Stimulated activated CD4-positive, alpha-beta T cell treated with anti-CD3 and anti-CD28 coated beads, TNF-alpha, amount 100 ng/mL, for 24 hours (primary cell): Measurements from ENCODE around the gene NPR2.

Experiments used
- DNase-seq, 3 experiments: peaks; one replicate each; pipeline ENCODE4 v3.0.0-alpha.2; 2020; ENCODE audit warnings: low read depth in 3 of 3

Gene NPR2

DNA sequence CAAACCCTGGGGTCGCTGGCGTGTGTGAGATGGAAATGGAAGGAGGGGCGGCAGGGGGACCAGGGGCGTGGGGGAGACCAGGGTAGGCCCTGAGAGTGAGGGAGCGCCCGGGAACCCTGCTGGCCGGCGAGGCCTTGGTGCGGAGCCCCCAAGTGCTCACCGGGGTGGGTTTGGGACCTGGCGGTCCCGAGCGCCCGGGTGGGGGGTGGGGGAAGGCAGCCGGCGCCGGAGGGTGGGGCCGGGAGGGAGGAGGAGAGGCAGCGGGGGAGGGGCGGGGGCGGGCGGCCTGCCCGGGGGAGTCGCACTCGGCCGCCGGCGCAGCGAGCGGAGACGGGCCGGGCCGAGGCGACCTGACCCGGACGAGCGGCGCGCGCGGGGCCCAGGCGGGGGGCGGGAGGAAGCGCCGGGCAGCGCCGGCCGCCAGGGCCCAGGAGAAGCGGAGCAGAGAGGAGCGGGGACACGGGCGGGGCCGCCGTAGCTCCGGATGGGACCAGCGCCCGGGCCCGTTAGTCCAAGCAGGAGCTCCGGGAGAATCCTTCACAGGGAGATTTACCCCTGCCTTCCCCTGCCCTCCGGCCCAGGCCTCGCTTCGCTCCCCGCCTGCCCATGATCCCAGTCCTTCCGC, at the start of gene NPR2:
NPR2 (plus strand) TSS at position 295 of the 625 bp plus-strand sequence. CDS start 818 bp downstream, outside the sequence.
- DNase-seq: no peak

GRCh38 chr9:35741740-35742139, 49.7 kb upstream of the NPR2 start:
- no peak for DNase-seq

DNA sequence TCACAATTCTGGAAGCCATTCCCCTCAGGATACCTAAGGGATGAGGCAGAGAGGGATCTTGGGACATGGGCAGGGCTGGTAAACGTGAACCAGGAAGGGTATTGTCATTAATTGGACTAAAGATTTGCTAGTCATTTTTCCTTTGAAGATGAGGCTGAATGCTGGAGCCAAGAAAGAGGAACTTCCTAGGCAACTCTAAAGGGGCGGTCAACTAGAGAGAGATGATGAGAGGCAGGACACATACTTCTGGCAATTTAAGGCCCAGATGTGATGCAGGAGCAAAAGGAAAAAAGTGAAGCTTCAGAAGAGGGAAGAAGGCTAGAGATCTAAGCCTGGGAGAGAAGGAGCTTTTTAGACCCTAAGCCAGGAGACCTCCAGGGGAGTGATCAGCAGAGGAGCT, 47.9 kb upstream of the NPR2 start:
- DNase-seq: no peak

DNA sequence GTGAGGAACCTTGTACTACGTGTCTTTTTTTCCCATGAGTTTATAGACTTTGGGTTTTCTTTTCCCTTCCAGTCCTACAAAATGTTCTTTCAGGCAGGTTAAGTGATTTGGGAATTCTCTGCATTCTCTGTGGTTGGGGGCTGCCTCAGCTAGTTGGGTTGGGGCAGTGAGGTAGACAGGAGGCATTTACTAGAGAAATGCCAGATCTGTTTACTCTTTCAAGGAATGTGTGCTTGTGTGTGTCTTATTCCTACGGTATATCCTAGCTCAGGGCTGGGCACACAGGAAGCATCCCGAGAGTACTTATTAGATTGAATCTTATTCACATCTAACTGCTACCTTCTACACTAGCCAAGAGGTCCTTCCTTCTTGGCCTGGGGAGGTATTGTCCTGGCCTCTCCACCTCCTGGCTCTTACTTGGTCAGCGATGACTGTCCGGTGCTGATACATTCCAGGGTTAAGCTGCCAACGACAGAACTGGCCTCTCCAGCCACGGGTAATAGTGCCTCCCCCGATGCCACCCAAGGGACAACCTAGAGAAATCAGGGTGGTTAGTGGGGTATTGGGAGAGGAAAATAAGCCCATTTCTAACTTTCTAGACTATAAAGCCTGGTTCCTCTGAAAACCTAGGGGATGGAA, 47.4 kb upstream of the NPR2 start:
- no peak for DNase-seq

DNA sequence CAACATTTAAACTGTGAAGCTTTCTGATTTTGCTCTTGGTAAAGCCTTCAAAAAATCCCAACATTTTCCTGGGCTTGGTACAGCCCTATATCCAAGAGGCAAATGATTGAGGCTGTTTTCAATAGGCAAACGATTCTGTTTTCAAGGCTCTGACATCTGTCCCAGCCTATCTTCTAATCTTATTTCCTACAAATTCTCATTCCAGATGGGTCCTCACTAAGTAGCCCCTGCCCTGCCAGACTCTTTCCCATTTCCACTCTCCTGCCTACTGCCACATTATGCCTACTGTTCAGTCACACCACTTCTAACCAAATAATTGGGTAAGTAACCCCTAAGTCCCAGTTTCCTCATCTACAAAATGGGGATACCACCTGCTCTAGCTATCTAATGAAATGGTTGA, 45.8 kb upstream of the NPR2 start:
- no peak for DNase-seq

GRCh38 chr9:35746583-35746982, 44.8 kb upstream of the NPR2 start:
- no peak for DNase-seq

DNA sequence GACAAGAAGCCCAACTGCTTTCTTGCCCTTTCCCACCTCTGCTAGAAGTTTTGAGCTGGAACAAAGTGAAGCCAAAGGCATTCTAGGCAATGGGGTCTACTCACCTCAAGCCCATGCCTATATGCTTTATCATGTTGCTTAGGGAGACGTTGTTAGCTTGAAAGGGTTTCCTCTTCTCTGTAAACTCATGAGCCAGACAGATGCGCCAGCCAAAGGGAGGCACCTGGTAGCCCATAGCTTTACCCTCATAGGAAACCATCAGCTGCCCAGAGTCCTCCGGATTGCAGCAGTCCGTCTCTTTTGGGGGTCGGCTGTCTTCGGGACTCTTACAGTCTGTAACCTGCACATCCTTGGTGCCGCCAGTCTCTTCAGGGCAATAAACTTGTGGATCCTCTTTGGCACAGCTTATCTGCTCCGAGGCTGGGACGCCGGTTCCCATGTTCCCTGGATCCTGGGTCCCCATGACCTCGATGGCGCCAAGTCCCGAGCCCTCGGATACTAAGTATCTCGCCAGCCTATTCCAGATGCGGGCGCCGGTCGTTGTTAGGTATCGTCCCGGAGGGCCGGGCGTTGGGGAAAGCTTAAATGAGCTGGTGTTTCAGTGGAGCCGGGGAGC, 43.0 kb upstream of the NPR2 start:
- DNase-seq: no peak

DNA sequence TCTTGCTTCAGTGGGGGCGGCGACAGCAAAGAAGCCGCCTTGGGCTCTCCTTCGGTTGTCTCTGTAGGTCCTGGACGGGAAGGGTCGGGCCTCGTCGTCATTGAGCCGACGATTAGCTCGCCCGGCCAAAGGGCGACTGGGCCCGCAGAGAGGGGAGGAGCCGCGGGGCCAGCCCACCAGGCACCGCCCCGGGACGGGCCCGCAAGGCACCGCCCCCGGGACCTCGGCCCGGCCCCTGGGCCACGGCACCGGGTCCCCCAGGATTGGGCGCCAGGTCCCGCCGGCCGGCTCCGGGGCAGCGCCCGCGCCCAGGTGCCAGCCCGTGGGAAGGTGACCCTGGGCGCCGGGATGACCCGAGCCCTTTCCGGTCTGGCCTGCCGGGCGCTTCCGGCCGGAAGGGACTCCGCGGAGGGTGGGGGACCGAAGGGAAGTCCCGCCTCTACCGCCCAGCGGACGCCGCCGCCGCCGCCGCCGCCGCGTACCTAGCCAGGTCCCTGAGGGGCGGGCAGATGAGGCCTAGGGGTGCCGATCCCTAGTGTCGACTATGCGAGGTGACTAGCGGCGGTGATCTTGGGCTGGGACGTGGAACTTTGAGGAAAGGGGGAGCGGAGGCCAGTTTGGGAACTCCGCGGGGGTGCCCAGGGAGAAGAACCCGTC, 42.4 kb upstream of the NPR2 start, which contains the start of the genes GBA2 and RGP1:
GBA2 (minus strand) TSS at position 371 of the 657 bp plus-strand sequence. CDS start 524 bp downstream, outside the sequence.
RGP1 (plus strand) TSS at position 430 of the 657 bp plus-strand sequence. CDS start 469 bp downstream, outside the sequence.
- peak in 1 of 3 experiments; percentile 69 for DNase-seq

- peak in 1 of 3 experiments; percentile 38 for DNase-seq
These were observed 41.7 kb upstream of the NPR2 start for GRCh38 chr9:35749515-35750255.

DNA sequence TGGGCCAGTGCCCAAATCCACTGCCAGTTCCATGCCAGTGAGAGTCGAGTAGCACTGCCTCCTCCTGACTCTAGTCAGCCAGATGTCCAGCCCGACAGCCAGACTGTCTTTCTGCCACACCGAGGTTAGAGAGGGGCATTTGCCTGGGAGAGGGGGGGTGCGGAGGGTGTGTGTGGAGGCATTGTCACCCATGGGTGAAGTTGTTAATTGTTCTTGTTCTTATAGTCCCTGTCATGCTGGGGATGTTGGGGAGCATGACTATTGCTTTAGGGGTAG, 41.2 kb upstream of the NPR2 start:
- no peak for DNase-seq

DNA sequence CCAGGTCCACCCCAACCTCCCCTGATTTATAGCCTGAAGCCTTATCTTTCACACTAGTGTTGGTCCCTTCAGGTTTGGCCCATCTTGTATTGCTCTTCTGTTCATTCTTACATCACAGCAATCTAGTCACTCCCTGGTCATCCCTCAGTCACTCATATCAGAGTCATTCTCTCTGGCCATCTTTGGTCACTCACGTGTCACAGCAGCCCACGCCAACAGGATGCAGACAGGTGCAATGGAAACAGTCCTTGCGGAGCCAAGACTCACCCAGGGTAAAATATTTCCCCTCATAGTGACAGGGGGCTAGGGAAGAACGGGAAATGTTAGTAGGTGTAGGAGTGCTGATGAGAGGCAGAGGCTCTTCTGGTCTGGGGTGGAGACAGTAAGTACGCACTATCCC, 37.9 kb upstream of the NPR2 start:
- no peak for DNase-seq

GRCh38 chr9:35754264-35754663, 37.1 kb upstream of the NPR2 start, which contains the start of gene MSMP:
MSMP (minus strand) TSS chr9:35754276; CDS start chr9:35754129, 147 bp downstream.
- no peak for DNase-seq

DNA sequence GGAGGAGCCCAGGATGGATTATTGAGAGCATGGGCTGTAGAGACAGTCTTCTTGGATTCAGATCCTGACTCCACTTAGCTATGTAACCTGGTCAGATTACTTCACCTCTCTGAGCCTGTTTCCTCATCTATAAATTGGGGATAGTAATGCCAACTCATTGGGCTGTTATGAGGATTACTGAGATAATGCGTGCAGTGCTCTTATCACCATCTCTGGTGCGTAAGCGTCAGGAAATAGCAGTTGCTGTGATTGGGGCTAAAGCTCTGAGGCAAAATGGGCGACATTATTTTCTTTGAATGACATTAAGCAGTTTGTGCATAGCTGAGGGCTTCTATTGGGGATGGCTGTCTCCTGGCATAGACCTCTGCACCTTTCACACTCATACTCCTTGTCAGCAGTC, 36.3 kb upstream of the NPR2 start:
- no peak for DNase-seq

- DNase-seq: peak; percentile 60 to 83 (median 61)
These were observed 34.8 kb upstream of the NPR2 start for GRCh38 chr9:35756275-35757225.

DNA sequence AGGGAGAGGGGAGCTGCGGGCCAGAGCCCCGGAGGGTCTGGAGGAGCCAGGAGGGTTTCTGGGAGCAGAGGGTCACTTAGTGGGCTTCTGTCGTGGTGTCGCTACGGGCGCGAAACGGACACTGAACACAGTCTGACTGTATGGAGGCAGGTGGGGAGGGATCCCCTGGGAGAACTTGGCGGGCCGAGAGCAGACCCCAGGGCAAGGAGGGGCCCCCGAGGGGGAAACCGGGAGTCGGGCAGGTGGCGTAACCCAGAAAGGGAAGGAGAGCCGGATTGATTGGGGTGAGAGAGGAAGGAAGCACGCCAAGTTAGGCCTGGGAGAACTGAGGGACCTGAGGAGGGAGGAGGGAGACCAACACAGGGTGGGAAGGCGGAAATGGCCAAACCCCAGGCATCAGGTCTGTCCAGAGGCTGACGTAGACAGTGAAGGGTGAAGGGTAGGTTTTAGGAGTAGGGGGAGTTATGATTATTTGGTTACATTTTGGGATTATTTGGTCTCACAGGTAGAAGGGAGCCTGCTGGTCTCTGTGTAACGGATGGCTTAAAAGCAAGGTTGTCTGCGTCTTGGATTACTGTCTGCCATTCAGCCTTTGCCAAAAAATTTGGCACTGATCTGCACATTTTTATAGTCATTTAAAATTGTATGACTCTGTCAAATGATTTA, 34.0 kb upstream of the NPR2 start:
- DNase-seq: peak in 1 of 3 experiments; percentile 21

DNA sequence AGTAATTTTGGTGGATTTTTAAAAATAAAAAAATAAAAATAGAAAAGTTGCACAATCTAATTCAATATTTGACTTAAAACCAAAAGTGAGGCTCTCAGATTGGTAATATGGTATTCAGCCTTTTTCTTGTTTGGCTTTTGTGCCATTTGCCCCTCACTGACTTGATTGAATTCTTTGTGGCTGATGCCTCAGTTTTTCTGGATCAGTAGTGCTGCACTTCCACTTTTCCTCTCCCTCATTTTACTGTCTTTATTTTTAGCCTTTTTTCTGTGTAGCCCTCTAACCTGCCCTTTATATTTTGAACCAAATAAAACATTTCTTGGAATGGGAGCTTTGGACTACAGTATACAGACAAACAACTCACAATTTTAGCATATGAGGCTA, 33.5 kb upstream of the NPR2 start:
- DNase-seq: no peak

DNA sequence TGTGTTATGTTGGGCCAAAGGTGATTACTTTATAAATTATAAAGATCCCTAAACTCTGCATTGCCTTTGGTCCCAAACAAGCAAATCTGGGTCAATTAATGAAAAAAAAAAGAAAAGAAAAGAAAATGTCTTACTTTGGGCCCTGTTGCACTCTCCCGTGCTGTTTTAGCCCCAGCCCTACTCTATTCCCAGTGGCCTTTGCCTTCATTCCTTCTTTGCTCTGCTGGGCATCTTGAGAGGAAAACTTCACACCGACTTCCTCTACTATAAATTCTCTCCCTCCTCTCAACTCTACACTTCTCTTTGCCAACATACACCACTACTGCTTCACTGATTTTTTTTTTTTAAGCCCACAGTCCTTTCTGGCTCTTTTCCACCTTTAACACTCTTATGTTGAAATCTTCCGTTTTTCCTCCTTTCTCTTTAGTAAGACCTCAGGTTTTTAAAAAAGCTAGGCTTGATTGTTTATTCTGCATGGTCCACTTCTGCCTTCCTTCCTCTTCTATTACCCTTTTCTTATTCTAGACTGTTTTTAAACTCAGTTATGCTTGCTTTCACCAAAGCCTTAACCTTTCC, 32.8 kb upstream of the NPR2 start:
- no peak for DNase-seq

DNA sequence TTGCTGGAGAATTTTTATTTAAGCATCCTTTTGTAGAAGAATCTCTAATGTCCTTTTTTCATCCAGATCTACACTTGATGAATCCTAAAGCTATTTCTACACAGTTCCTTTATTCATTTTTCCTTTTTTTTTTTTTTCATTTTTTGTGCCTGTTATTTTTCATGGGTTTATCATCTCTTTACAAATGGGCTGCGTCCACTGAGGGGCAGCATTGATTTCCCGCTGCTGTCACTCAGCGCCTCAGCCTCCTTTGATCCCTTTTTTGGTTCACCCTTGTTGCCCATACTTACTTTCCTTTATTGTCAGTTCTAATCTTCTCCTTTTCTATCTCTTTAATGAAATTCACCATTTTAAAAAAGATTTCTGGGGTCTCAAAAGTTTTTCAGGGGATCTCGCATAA, 31.6 kb upstream of the NPR2 start:
- no peak for DNase-seq

- no peak for DNase-seq
These were observed 30.7 kb upstream of the NPR2 start for GRCh38 chr9:35760651-35761050.

DNA sequence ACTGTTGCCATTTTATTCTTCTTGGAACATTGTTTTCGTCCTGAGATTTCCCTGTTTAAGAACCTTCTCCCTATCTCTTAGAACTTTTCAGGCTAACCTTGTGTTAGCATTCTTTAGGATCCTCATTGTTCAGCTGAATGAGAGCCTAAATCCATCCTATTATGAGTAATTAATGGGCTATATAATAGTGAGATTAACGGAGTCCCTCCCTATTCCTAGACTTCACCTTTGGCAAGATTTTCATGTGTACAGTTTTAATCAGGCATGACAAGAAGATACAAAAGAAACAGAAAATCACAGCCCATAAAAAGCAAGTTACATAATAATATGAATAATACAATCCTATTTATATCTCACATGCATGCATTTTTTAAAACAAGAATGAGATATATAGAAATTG, 28.2 kb upstream of the NPR2 start:
- DNase-seq: no peak
